Measurements from ENCODE around the gene PTPRN2.

Gene PTPRN2

GRCh38 chr7:158606129-158606528 lies 18.5 kb upstream of the PTPRN2 start:
- no peak overlapping the region for H3K4me3 ChIP-seq (ENCODE audit: low read depth, low read length)
- TF ChIP-seq MYC (IDR thresholded peaks at IDR 0.05; ENCODE audit: low read depth, low read length) (no peak), POLR2A (IDR thresholded peaks at IDR 0.05; ENCODE audit: extremely low read depth, insufficient read length) (no peak), CTCF (IDR thresholded peaks at IDR 0.05; ENCODE audit: low read depth, low read length) (no peak), MAX (IDR thresholded peaks at IDR 0.05; ENCODE audit: low read depth, low read length) (no peak)
- DNase-seq (ENCODE audit: low read depth): no peak

- DNase-seq (ENCODE audit: low read depth): no peak
- TF ChIP-seq MAX (IDR thresholded peaks at IDR 0.05; ENCODE audit: low read depth, low read length) (no peak), CTCF (IDR thresholded peaks at IDR 0.05; ENCODE audit: low read depth, low read length) (no peak), POLR2A (IDR thresholded peaks at IDR 0.05; ENCODE audit: extremely low read depth, insufficient read length) (no peak), MYC (IDR thresholded peaks at IDR 0.05; ENCODE audit: low read depth, low read length) (no peak)
- H3K4me3 ChIP-seq (ENCODE audit: low read depth, low read length): no peak overlapping the region
Measured at GRCh38 chr7:158603773-158604755, 16.4 kb upstream of the PTPRN2 start.

- no peak for TF ChIP-seq CTCF (IDR thresholded peaks at IDR 0.05; ENCODE audit: low read depth, low read length)
- TF ChIP-seq POLR2A (IDR thresholded peaks at IDR 0.05; ENCODE audit: extremely low read depth, insufficient read length): no peak
- TF ChIP-seq MAX (IDR thresholded peaks at IDR 0.05; ENCODE audit: low read depth, low read length): no peak
- TF ChIP-seq MYC (IDR thresholded peaks at IDR 0.05; ENCODE audit: low read depth, low read length): no peak
- no peak for DNase-seq (ENCODE audit: low read depth)
- no peak overlapping the region for H3K4me3 ChIP-seq (ENCODE audit: low read depth, low read length)
Measured at GRCh38 chr7:158602905-158603772, 15.5 kb upstream of the PTPRN2 start.

- no peak for TF ChIP-seq POLR2A (IDR thresholded peaks at IDR 0.05; ENCODE audit: extremely low read depth, insufficient read length)
- no peak for TF ChIP-seq MYC (IDR thresholded peaks at IDR 0.05; ENCODE audit: low read depth, low read length)
- no peak for TF ChIP-seq CTCF (IDR thresholded peaks at IDR 0.05; ENCODE audit: low read depth, low read length)
- TF ChIP-seq MAX (IDR thresholded peaks at IDR 0.05; ENCODE audit: low read depth, low read length): no peak
Measured at GRCh38 chr7:158602041-158602440, 14.4 kb upstream of the PTPRN2 start.

GRCh38 chr7:158601090-158601489 lies 13.5 kb upstream of the PTPRN2 start:
- DNase-seq (ENCODE audit: low read depth): no peak
- H3K4me3 ChIP-seq (ENCODE audit: low read depth, low read length): no peak overlapping the region
- TF ChIP-seq MYC (IDR thresholded peaks at IDR 0.05; ENCODE audit: low read depth, low read length) (no peak), POLR2A (IDR thresholded peaks at IDR 0.05; ENCODE audit: extremely low read depth, insufficient read length) (no peak), MAX (IDR thresholded peaks at IDR 0.05; ENCODE audit: low read depth, low read length) (no peak), CTCF (IDR thresholded peaks at IDR 0.05; ENCODE audit: low read depth, low read length) (no peak)

More at GRCh38 chr7:158602041-158602440, 14.4 kb upstream of the PTPRN2 start:
- H3K4me3 ChIP-seq (ENCODE audit: low read depth, low read length): no peak overlapping the region
- DNase-seq (ENCODE audit: low read depth): no peak
